Amniotic stem cell (primary cell): ENCODE measurements around the gene MUSK.

Source experiments
- DNase-seq: peaks from one replicate; lab custom pipeline; 2025; lab: John Stamatoyannopoulos, UW

Gene MUSK

GRCh38 chr9:110668570-110669167 lies at the start of gene MUSK:
Gene MUSK, plus strand, starts transcription at chr9:110668791. Its CDS starts 114 bp downstream, at chr9:110668905.
- no peak for DNase-seq

GRCh38 chr9:110619831-110620230 lies 48.8 kb upstream of the MUSK start:
- DNase-seq, result no peak

DNA sequence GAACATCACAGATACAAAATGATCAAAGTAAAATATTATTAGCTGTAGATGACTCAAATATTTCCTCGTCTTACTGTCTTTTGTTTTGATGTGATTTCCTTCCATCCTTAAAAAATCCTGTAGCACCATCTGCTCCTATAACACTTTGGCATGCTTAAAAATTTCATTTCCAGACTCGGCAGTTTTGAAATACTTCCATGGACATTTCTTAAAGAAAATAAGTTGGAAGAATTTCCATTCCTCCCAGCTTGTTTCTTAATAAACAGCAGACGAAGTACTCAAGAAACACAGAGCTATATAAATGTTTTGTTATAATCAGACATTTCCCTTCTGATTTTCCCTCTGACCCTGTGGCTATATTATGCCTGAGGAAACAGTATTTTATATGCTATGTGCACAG lies 47.9 kb upstream of the MUSK start:
- no peak for DNase-seq

- no peak for DNase-seq
Measured at GRCh38 chr9:110622368-110622767, 46.2 kb upstream of the MUSK start.

- DNase-seq, result peak; percentile 43
Measured at GRCh38 chr9:110623462-110624025, 45.0 kb upstream of the MUSK start.

- DNase-seq, result peak; percentile 71
Measured at GRCh38 chr9:110626101-110626829, 42.3 kb upstream of the MUSK start.

DNA sequence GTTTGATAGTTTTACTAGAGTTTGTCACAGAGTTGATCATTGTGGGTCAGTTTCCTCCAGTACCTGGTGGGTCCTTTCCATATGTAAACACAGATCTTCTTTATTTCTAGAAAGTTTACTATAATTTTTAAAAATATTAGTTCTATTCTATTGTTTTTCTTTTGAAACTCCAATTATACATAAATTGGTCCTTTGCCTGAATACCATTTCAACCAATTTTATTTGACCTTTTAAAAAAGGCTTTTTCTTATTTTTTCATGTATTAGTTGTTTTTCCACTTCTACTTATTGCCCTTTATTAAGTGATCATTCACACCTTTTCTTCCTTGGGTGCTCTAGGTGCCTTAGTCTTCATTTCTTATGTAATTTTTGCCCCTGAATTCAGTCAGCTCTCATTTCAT lies 33.0 kb upstream of the MUSK start:
- no peak for DNase-seq

DNA sequence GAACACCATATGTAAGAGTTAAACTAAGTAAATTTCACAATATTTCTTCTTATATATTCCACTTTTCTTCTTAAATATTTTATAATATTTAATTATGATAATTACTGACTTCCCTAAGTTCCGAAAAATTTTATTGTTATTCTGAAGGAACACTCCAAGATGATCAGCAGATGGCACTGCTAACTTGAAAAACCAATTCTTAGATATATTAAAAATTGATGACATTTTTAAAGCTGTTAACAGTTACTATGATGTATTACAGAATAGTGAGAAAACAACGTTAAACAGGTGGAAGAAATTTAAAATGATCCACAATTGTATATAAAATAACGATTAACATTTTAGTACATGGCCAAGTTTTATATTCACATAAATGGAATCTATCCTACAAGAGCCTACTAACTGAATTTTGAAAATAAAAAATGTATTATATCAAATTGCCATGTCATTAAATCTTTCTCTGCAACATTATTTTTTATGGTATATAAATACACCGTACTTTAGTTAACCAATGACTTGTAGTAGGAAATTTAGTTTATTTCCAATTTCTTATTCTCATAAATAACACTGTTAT lies 30.1 kb upstream of the MUSK start:
- DNase-seq, result no peak

- DNase-seq, result no peak
Measured at GRCh38 chr9:110640736-110641135, 27.9 kb upstream of the MUSK start.

DNA sequence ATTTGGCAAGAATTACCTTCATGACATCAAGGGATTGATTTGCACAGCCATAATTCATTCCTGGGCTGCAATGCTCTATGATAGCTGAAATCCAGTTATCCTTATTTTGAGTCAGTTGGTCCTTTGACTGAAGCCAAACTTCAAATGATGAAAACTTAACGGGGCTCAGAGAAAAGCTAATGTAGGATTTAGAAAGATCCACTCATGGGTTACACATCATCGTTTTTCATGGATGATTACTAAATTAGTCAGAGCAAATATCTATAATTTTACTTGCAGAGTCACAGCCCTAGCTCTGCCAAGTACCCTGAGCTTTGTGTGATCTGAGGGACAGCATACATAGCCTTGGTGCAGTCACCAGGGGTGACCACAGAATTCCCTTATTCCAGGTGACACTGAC lies 27.3 kb upstream of the MUSK start:
- peak; percentile 34 for DNase-seq

DNA sequence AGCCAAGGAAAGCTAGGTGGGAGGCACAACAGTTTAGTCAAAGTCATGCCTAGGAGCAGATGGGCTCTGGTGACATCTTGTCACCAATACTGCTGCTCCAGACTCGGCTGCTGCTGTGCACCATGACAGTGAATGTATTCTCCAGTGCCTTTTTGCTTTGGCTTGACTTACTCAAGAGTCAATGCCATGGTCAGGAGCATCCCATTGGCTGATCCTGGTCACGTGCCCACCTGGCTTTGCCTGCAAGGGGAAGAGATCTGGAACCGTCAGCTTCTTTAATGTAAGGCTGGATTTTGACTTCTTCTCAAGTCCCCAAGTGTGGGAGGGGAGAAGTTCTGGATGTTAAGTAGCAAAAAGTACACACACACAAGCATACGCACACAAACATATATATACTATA lies 19.9 kb upstream of the MUSK start:
- no peak for DNase-seq

DNA sequence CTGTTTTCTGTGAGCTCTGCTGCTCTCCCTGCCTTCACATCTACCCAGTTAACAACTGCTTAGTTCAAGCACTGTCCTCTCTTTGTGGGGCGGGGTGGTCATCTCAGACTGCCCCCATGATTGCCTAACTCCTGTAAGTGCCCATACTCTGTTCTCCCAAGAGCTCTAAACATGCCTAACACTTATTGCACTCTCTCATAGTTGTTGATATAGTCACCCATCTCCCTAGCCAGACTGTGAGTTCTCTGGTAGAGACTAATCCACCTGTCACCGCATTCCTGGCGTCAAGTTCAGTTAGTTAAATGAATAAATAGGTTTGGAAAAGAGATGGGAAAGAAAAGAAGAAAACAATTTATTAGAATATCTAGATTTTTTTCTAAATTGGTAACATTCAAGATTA lies 18.3 kb upstream of the MUSK start:
- DNase-seq, result peak; percentile 54

GRCh38 chr9:110650991-110651411 lies 17.6 kb upstream of the MUSK start:
- peak; percentile 86 for DNase-seq

- DNase-seq, result no peak
Measured at GRCh38 chr9:110655754-110656641, 12.6 kb upstream of the MUSK start.

GRCh38 chr9:110659891-110660541 lies 8.6 kb upstream of the MUSK start:
- no peak for DNase-seq

- DNase-seq, result no peak
Measured at GRCh38 chr9:110669433-110669832, 842 bp downstream of the MUSK start.

DNA sequence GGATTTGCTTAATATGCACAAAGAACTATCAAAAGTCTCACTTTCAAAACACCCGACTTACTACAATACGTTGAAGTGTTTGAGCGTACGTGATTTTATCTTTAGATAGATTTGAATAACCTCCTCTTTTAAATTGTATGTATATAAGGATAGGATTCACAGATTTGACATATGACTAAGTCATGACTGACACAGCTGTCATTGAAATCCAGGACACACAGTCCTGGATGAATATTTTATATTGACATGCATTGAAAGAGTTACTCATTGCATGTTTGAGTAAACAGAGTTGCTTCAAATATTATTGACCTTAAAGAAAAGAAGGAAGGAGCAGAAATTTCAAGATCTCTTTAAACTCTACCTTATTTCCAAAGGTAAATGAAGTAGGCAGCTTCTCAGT lies 3.3 kb downstream of the MUSK start:
- DNase-seq, result no peak

- no peak for DNase-seq
Measured at GRCh38 chr9:110672873-110673510, 4.4 kb downstream of the MUSK start.

GRCh38 chr9:110687497-110687896 lies 18.9 kb downstream of the MUSK start:
- DNase-seq, result no peak

DNA sequence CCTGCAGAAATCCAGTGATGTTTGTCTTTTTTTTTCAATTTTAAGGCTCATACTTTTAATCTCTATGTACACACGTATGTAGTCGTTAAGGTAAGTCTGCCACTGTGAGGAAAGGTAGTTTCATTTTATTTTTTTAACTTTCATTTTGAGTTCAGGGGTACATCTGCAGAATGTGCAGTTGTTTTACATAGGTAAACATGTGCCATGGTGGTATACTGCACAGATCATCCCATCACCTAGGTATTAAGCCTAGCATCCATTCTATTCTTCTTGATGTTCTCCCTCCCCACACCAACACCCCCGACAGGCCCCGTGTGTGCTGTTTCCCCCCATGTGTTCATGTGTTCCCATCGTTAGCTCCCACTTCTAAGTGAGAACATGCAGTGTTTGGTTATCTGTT lies 19.7 kb downstream of the MUSK start:
- DNase-seq, result no peak

- no peak for DNase-seq
Measured at GRCh38 chr9:110691002-110691549, 22.5 kb downstream of the MUSK start.
